BE2C (cell line): ENCODE results near the gene CNGB1.

ENCODE experiments used
- DNase-seq: peaks from one replicate; pipeline ENCODE4 v3.0.0-alpha.2; 2020
- H3K27me3 ChIP-seq: fragments of 250-450 bp; sonication (Bioruptor Pico); 2 replicates; pipeline ENCODE4 v1.5.1; 2020; ENCODE audit warnings: mild to moderate bottlenecking
- H3K36me3 ChIP-seq: fragments of 250-450 bp; sonication (Bioruptor Pico); 2 replicates; pipeline ENCODE4 v1.5.1; 2020; ENCODE audit warnings: mild to moderate bottlenecking
- H3K4me1 ChIP-seq: fragments of 250-450 bp; sonication (Bioruptor Pico); 2 replicates; pipeline ENCODE4 v1.5.1; 2020
- H3K4me3 ChIP-seq: 2 replicates; pipeline ENCODE4 v1.5.1; 2011; ENCODE audit warnings: low read depth, low read length
- H3K9me3 ChIP-seq: fragments of 250-450 bp; sonication (Bioruptor Pico); 2 replicates; pipeline ENCODE4 v1.5.1; 2020
- CTCF ChIP-seq: IDR thresholded peaks from 2 replicates; pipeline ENCODE4 v1.5.1; 2012; ENCODE audit warnings: mild to moderate bottlenecking, low read depth, low read length

CNGB1 gene

GRCh38 chr16:57940382-57940966 is 30.5 kb downstream of the CNGB1 start:
- H3K36me3 ChIP-seq = peaks cover 8% of the 10 kb centered on the region
- no peaks in the 10 kb centered on the region for H3K9me3 ChIP-seq
- no peak for TF ChIP-seq CTCF
- H3K4me1 ChIP-seq = peaks cover 17% of the 10 kb centered on the region
- no peaks in the 10 kb centered on the region for H3K27me3 ChIP-seq
- DNase-seq = no peak
- H3K4me3 ChIP-seq = no peak overlapping the region

- TF ChIP-seq CTCF = no peak
- no peak overlapping the region for H3K4me3 ChIP-seq
- H3K36me3 ChIP-seq = peaks cover 8% of the 10 kb centered on the region
- DNase-seq = no peak
- peaks cover 11% of the 10 kb centered on the region for H3K4me1 ChIP-seq
- H3K27me3 ChIP-seq = no peaks in the 10 kb centered on the region
- H3K9me3 ChIP-seq = no peaks in the 10 kb centered on the region
These were observed 31.1 kb downstream of the CNGB1 start for GRCh38 chr16:57939872-57940224.

- peaks cover 8% of the 10 kb centered on the region for H3K36me3 ChIP-seq
- no peaks in the 10 kb centered on the region for H3K27me3 ChIP-seq
- TF ChIP-seq CTCF = peak; percentile 36
- peaks cover 11% of the 10 kb centered on the region for H3K4me1 ChIP-seq
- H3K4me3 ChIP-seq = no peak overlapping the region
- no peaks in the 10 kb centered on the region for H3K9me3 ChIP-seq
- no peak for DNase-seq
These were observed 31.7 kb downstream of the CNGB1 start for GRCh38 chr16:57938936-57939871.

- Histone ChIP-seq H3K9me3 (no peaks in the 10 kb centered on the region), H3K36me3 (peaks cover 8% of the 10 kb centered on the region), H3K27me3 (no peaks in the 10 kb centered on the region), H3K4me3 (no peak overlapping the region), H3K4me1 (peaks cover 11% of the 10 kb centered on the region)
- DNase-seq = no peak
- TF ChIP-seq CTCF = no peak
These were observed 32.4 kb downstream of the CNGB1 start for GRCh38 chr16:57938484-57938883.

GRCh38 chr16:57937861-57938260 is 33.1 kb downstream of the CNGB1 start:
- no peak for DNase-seq
- H3K9me3 ChIP-seq = no peaks in the 10 kb centered on the region
- H3K4me3 ChIP-seq = no peak overlapping the region
- no peaks in the 10 kb centered on the region for H3K27me3 ChIP-seq
- H3K36me3 ChIP-seq = peaks cover 8% of the 10 kb centered on the region
- peaks cover 11% of the 10 kb centered on the region for H3K4me1 ChIP-seq
- TF ChIP-seq CTCF = no peak

GRCh38 chr16:57935904-57936303 is 35.0 kb downstream of the CNGB1 start:
- no peak for DNase-seq
- Histone ChIP-seq H3K27me3 (no peaks in the 10 kb centered on the region), H3K4me3 (no peak overlapping the region), H3K9me3 (no peaks in the 10 kb centered on the region), H3K4me1 (peaks cover 5% of the 10 kb centered on the region), H3K36me3 (peaks cover 8% of the 10 kb centered on the region)
- TF ChIP-seq CTCF = no peak
